H1 (cell line): ENCODE results near the gene POLR3G. TPM values are rescaled to one million over a fixed set of nuclear protein-coding genes. Genes with fewer than 3 reads are reported as not detected.

Source experiments
- ATF3 ChIP-seq: IDR thresholded peaks from 2 replicates; pipeline ENCODE4 v1.6.1; 2011; ENCODE audit warnings: low read depth, mild to moderate bottlenecking, low read length; ENCODE audit not compliant: insufficient read depth
- BCL11A ChIP-seq, 2 experiments: IDR thresholded peaks; one replicate each; pipeline ENCODE4 v1.6.1; 2011; ENCODE audit warnings: low read depth in 2 of 2, low read length in 2 of 2, mild to moderate bottlenecking in 2 of 2
- CTBP2 ChIP-seq: IDR thresholded peaks from 2 replicates; pipeline ENCODE4 v1.7.0; 2011; ENCODE audit warnings: borderline replicate concordance, mild to moderate bottlenecking, moderate library complexity, mixed read lengths, low read length; ENCODE audit not compliant: insufficient read depth, insufficient read length
- EP300 ChIP-seq, 2 experiments: IDR thresholded peaks; 1 replicate in 1 of 2; 2 replicates in 1 of 2; pipeline ENCODE4 v1.6.1; 2011 to 2012; ENCODE audit warnings: low read depth in 2 of 2, low read length in 2 of 2, mild to moderate bottlenecking in 2 of 2, borderline replicate concordance in 1 of 2, inconsistent platforms in 1 of 2, moderate library complexity in 1 of 2
- JUN ChIP-seq: IDR thresholded peaks from 2 replicates; pipeline ENCODE4 v1.6.1; 2011; ENCODE audit warnings: low read depth, mild to moderate bottlenecking, improper control_type of control experiment, low read length
- NANOG ChIP-seq: IDR thresholded peaks from 2 replicates; pipeline ENCODE4 v1.6.1; 2011; ENCODE audit warnings: low read length, low read depth, mild to moderate bottlenecking, inconsistent platforms; ENCODE audit not compliant: insufficient read depth, poor library complexity, severe bottlenecking
- POLR2AphosphoS5 ChIP-seq: IDR thresholded peaks from 2 replicates; pipeline ENCODE4 v1.6.1; 2011; ENCODE audit warnings: low read depth, low read length
- RBBP5 ChIP-seq: IDR thresholded peaks from 2 replicates; pipeline ENCODE4 v1.7.1; 2012; ENCODE audit warnings: low read depth, mild to moderate bottlenecking, inconsistent platforms, low read length, moderate library complexity, borderline replicate concordance
- SP4 ChIP-seq: IDR thresholded peaks from 2 replicates; pipeline ENCODE4 v1.6.1; 2012; ENCODE audit warnings: low read length, inconsistent platforms
- SUZ12 ChIP-seq: fragments of 200-600 bp; sonication (generic); IDR thresholded peaks from 2 replicates; pipeline ENCODE4 v1.6.1; 2012; ENCODE audit warnings: mild to moderate bottlenecking, inconsistent platforms, low read length, moderate library complexity, mixed read lengths
- polyA plus RNA-seq, 7 experiments: library from polyadenylated mRNA; depleted of rRNA in 3 of 7; stranded (reverse) in 5 of 7; unstranded in 2 of 7; fragments of >200 nt in 5 of 7; fragments of 200-250 nt in 2 of 7; gene quantifications; 1 replicate in 5 of 7; 2 replicates in 1 of 7; 4 replicates in 1 of 7; pipeline versions ENCODE4 v1.2.1 to v1.2.3, GENCODE V29; 2011 to 2013; ENCODE audit warnings: missing spikeins in 2 of 7, mixed read lengths in 2 of 7
- total RNA-seq: library from RNA; stranded (reverse); fragmentation: NEBNext Ultra II Directional; extraction: Animal tissue kit (Norgen Biotek cat#: 25700); gene quantifications from 2 replicates; pipeline ENCODE4 v1.2.1, GENCODE V29; 2021
- TF ChIP-seq, protein P1 (sequence below), 3 experiments: IDR thresholded peaks; 1 replicate in 2 of 3; 2 replicates in 1 of 3; pipeline versions ENCODE4 v1.5.1 to v1.6.1; 2011; ENCODE audit warnings: low read length in 3 of 3, mild to moderate bottlenecking in 3 of 3, inconsistent platforms in 2 of 3, low read depth in 1 of 3, moderate library complexity in 1 of 3; ENCODE audit not compliant: insufficient read depth in 1 of 3; ENCODE audit errors: control extremely low read depth in 1 of 3

POLR3G gene
- total and polyA plus RNA-seq, 2 of the 8 experiments (the other 6 are each of a cell fraction or from before 2014, with no cell fraction given) = 119 to 179 TPM

DNA sequence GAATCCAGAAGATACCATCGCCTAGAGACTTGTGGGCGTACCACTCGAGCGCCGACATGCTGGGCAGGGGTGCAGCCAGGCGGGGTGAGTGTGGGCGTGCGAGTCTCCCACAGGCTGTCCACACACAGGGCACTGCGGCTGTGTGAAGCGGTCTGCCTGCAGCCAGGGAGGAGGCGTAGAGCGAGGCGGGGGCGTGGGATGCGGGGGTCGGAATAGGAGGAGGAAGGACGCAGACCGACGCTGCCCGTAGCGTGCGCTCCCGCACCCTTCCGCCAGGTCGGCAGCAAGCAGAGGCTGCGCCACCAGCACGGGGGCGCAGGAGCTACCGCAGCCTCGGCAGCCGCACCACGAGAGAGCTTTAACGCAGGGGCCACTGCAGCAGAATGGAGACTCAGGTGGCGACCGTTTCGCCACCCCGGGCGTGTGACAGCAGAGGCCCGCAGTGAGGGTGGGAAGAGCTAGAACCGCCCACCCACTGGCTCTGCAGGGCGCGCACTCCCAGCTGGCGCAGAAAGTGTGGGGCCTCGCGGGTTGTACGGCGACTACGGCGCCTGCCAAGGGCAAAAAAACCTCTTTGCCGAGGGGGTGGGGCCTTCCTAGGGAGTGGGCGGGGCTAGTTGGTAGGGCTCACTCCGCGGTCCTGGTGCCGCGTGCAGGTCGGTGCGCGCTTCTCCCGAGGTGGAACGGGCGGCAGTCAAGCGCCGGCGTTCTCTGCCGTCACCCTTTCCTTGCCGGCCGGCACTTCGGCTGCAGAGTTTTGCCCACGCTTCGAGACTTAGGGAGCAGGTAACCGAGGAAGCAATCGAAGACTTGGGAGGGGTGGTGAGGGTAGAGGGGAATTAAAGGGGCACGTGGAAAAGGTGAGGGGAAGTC lies at the start of gene POLR3G, which contains the start of gene MBLAC2 (continued):
- TF ChIP-seq EP300 (IDR thresholded peaks at IDR 0.05; ENCODE audit: borderline replicate concordance in 1 of 2, low read depth in 2 of 2, low read length in 2 of 2) = 0 out of 3 replicates have a peak, but pooled peaks of 1 of the 2 experiments have one; percentile 52
- TF ChIP-seq POLR2AphosphoS5 = peak; percentile 78
- TF ChIP-seq NANOG = no peak
- peak; percentile 90 for TF ChIP-seq RBBP5
- no peak for TF ChIP-seq ATF3
- no peak for TF ChIP-seq BCL11A (IDR thresholded peaks at IDR 0.05; ENCODE audit: low read depth in 2 of 2, low read length in 2 of 2)
- TF ChIP-seq CTBP2 = no peak
- TF ChIP-seq, protein P1, sequence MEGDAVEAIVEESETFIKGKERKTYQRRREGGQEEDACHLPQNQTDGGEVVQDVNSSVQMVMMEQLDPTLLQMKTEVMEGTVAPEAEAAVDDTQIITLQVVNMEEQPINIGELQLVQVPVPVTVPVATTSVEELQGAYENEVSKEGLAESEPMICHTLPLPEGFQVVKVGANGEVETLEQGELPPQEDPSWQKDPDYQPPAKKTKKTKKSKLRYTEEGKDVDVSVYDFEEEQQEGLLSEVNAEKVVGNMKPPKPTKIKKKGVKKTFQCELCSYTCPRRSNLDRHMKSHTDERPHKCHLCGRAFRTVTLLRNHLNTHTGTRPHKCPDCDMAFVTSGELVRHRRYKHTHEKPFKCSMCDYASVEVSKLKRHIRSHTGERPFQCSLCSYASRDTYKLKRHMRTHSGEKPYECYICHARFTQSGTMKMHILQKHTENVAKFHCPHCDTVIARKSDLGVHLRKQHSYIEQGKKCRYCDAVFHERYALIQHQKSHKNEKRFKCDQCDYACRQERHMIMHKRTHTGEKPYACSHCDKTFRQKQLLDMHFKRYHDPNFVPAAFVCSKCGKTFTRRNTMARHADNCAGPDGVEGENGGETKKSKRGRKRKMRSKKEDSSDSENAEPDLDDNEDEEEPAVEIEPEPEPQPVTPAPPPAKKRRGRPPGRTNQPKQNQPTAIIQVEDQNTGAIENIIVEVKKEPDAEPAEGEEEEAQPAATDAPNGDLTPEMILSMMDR (IDR thresholded peaks at IDR 0.05; ENCODE audit: control extremely low read depth in 1 of 3, insufficient read depth in 1 of 3, low read depth in 1 of 3, low read length in 3 of 3) = peak; percentile 57 to 74 (median 73)
- TF ChIP-seq SUZ12 = no peak
- no peak for TF ChIP-seq JUN
- TF ChIP-seq SP4 = 0 out of 2 replicates have a peak, but pooled peaks have one; percentile 32
